CD8-positive, alpha-beta memory T cell (primary cell): ENCODE data around the gene INPP5A. TPM values are rescaled to one million over a fixed set of nuclear protein-coding genes. Genes with fewer than 3 reads are reported as not detected.

Experiments used
- CTCF ChIA-PET: fragments of 350-600 bp; sonication (Branson Sonifier 250); formaldehyde crosslinking; loops from one replicate; lab custom pipeline; 2021; ENCODE audit warnings: antibody characterized with exemption; lab: Charles Lee
- POLR2A ChIA-PET: fragments of 350-600 bp; sonication (Branson Sonifier 250); formaldehyde crosslinking; loops from one replicate; lab custom pipeline; 2021; ENCODE audit warnings: antibody characterized with exemption; lab: Charles Lee
- DNase-seq, 5 donors: peaks; one replicate each; pipeline versions ENCODE4 v3.0.0 to v3.0.0-alpha.2; 2020 to 2022; ENCODE audit warnings: mixed read lengths in 1 of 5
- H3K27ac ChIP-seq: one replicate; pipeline ENCODE4 v1.7.0; 2013; ENCODE audit warnings: low read depth, mild to moderate bottlenecking, low read length, moderate library complexity
- H3K27me3 ChIP-seq: 2 replicates; pipeline ENCODE4 v1.7.0; 2013; ENCODE audit warnings: low read length, mild to moderate bottlenecking; ENCODE audit not compliant: insufficient read depth, poor library complexity, severe bottlenecking
- H3K36me3 ChIP-seq: 2 replicates; pipeline ENCODE4 v1.7.0; 2013; ENCODE audit warnings: mild to moderate bottlenecking, low read length, moderate library complexity; ENCODE audit not compliant: insufficient read depth
- H3K4me1 ChIP-seq: 2 replicates; pipeline ENCODE4 v1.7.0; 2013; ENCODE audit warnings: mild to moderate bottlenecking, low read length, moderate library complexity; ENCODE audit not compliant: insufficient read depth
- H3K4me3 ChIP-seq: 2 replicates; pipeline ENCODE4 v1.7.0; 2013; ENCODE audit warnings: mild to moderate bottlenecking, low read length
- H3K9me3 ChIP-seq: 2 replicates; pipeline ENCODE4 v1.7.0; 2013; ENCODE audit warnings: mild to moderate bottlenecking, low read length
- H3K27ac Mint-ChIP-seq, 8 donors: one replicate each; pipeline ENCODE4 v1.8.0; 2020 to 2021; ENCODE audit warnings: mixed read lengths in 8 of 8, mild to moderate bottlenecking in 6 of 8, inconsistent platforms in 3 of 8, moderate library complexity in 3 of 8
- H3K27me3 Mint-ChIP-seq, 2 donors: one replicate each; pipeline ENCODE4 v1.8.0; 2020 to 2021; ENCODE audit warnings: mixed read lengths in 2 of 2, mild to moderate bottlenecking in 1 of 2, moderate library complexity in 1 of 2
- H3K36me3 Mint-ChIP-seq, 3 donors: one replicate each; pipeline ENCODE4 v1.8.0; 2020 to 2021; ENCODE audit warnings: mixed read lengths in 3 of 3, inconsistent platforms in 1 of 3, mild to moderate bottlenecking in 1 of 3
- H3K4me1 Mint-ChIP-seq, 3 donors: one replicate each; pipeline ENCODE4 v1.8.0; 2020 to 2021; ENCODE audit warnings: mixed read lengths in 3 of 3, inconsistent platforms in 1 of 3, mild to moderate bottlenecking in 1 of 3
- H3K4me3 Mint-ChIP-seq, 7 donors: one replicate each; pipeline ENCODE4 v1.8.0; 2020 to 2021; ENCODE audit warnings: mixed read lengths in 7 of 7, mild to moderate bottlenecking in 6 of 7, moderate library complexity in 4 of 7, inconsistent platforms in 2 of 7
- H3K9me3 Mint-ChIP-seq, 5 donors: one replicate each; pipeline ENCODE4 v1.8.0; 2020 to 2022; ENCODE audit warnings: mixed read lengths in 5 of 5, mild to moderate bottlenecking in 3 of 5, moderate library complexity in 2 of 5, inconsistent platforms in 1 of 5
- polyA plus RNA-seq: library from polyadenylated mRNA; unstranded; fragments of 300-500 nt; fragmentation: Illumina TruSeq; gene quantifications from one replicate; pipeline ENCODE4 v1.2.3, GENCODE V29; 2021
- total RNA-seq, 2 experiments: library from RNA; stranded (reverse); gene quantifications; one replicate each; pipeline ENCODE4 v1.2.3, GENCODE V29; 2021

INPP5A gene
- total and polyA plus RNA-seq, 3 experiments from 2014 or later = 1.1 to 6.1 (median 4.8) TPM

GRCh38 chr10:132640326-132641125 lies 102.9 kb downstream of the INPP5A start:
- Mint-ChIP-seq H3K27me3 (peaks cover 0 to 1% of the 10 kb centered on the region in 2 donors), H3K4me1 (peaks cover 6 to 15% (median 9%) of the 10 kb centered on the region in 3 donors), H3K9me3 (peaks cover 0 to 2% (median 0%) of the 10 kb centered on the region in 5 donors), H3K4me3 (no peak overlapping the region), H3K27ac (no peak overlapping the region), H3K36me3 (peaks cover 0 to 1% (median 0%) of the 10 kb centered on the region in 3 donors)
- no peaks in the 10 kb centered on the region for H3K36me3 ChIP-seq
- peaks cover 8% of the 10 kb centered on the region for H3K4me1 ChIP-seq
- H3K27me3 ChIP-seq = no peaks in the 10 kb centered on the region
- H3K27ac ChIP-seq = no peak overlapping the region
- no peak overlapping the region for H3K4me3 ChIP-seq
- CTCF ChIA-PET = interaction anchor here (3.1 kb wide), 1 partner anchor 14 kb away, joined by 10 read pairs; no protein-coding TSS in a partner anchor
- H3K9me3 ChIP-seq = no peaks in the 10 kb centered on the region
- POLR2A ChIA-PET = no interaction called here
- DNase-seq = no peak

GRCh38 chr10:132641401-132641800 lies 103.8 kb downstream of the INPP5A start:
- peaks cover 0 to 2% (median 0%) of the 10 kb centered on the region in 5 donors for H3K9me3 Mint-ChIP-seq
- no peaks in the 10 kb centered on the region for H3K27me3 ChIP-seq
- H3K36me3 Mint-ChIP-seq = peaks cover 0 to 3% (median 0%) of the 10 kb centered on the region in 3 donors
- H3K9me3 ChIP-seq = no peaks in the 10 kb centered on the region
- DNase-seq = no peak
- H3K4me1 Mint-ChIP-seq = peaks cover 6 to 15% (median 9%) of the 10 kb centered on the region in 3 donors
- no peak overlapping the region for H3K27ac ChIP-seq
- POLR2A ChIA-PET = no interaction called here
- H3K4me3 Mint-ChIP-seq = no peak overlapping the region
- H3K27me3 Mint-ChIP-seq = peaks cover 0 to 1% of the 10 kb centered on the region in 2 donors
- H3K36me3 ChIP-seq = no peaks in the 10 kb centered on the region
- CTCF ChIA-PET = interaction anchor here (3.1 kb wide), 1 partner anchor 14 kb away, joined by 10 read pairs; no protein-coding TSS in a partner anchor
- H3K4me3 ChIP-seq = no peak overlapping the region
- H3K27ac Mint-ChIP-seq = no peak overlapping the region
- peaks cover 8% of the 10 kb centered on the region for H3K4me1 ChIP-seq

DNA sequence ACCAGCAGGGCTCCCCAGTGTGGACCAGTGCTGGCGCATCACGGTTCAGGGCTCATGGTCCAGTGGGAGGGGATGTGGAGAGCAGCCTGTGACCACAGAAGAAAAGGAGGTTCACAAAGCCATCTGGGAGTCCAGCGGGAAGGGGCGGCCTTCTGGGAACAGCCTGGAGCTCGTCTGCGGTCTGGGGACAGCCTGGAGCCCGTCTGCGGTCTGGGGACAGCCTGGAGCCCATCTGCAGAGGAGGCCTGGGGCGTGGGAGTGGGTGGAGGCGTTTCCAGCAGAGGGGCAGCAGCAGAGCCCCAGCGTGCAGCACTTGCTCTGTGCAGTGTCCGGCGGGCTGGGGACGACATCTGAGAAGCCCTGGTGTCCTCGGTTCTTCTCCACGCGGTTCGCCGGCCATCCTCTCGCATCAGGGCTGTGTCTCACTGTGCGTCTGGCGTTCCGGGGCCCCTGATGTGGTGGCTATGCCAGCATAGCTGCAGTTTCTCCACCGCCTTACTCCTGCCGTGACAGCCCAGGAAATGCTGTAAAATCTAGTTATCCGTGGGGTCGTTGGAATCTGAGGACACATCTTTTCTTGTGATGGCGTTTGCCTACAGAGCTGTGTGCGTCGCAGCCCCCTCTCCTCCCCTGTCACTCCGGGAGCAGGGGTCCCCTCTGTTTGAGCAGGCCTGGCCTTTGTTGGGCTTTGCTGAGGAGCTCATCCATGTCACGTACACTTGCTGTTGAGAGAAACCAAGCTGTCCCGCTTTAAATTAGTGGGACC lies 104.6 kb downstream of the INPP5A start:
- ChIA-PET POLR2A (no interaction called here), CTCF (interaction anchor here (2.6 to 3.1 kb wide), 2 partner anchors 13 to 183 kb away, joined by 10 to 11 read pairs; no protein-coding TSS in a partner anchor)
- peaks cover 0 to 3% (median 0%) of the 10 kb centered on the region in 3 donors for H3K36me3 Mint-ChIP-seq
- H3K4me1 Mint-ChIP-seq = peaks cover 6 to 15% (median 9%) of the 10 kb centered on the region in 3 donors
- peaks cover 0 to 1% of the 10 kb centered on the region in 2 donors for H3K27me3 Mint-ChIP-seq
- no peaks in the 10 kb centered on the region for H3K9me3 ChIP-seq
- H3K4me3 Mint-ChIP-seq = no peak overlapping the region
- no peak for DNase-seq
- no peak overlapping the region for H3K27ac Mint-ChIP-seq
- H3K4me3 ChIP-seq = no peak overlapping the region
- H3K27me3 ChIP-seq = no peaks in the 10 kb centered on the region
- H3K9me3 Mint-ChIP-seq = peaks cover 0 to 2% (median 0%) of the 10 kb centered on the region in 5 donors
- H3K36me3 ChIP-seq = no peaks in the 10 kb centered on the region
- H3K4me1 ChIP-seq = peaks cover 8% of the 10 kb centered on the region
- H3K27ac ChIP-seq = no peak overlapping the region

GRCh38 chr10:132642732-132643008 lies 105.1 kb downstream of the INPP5A start:
- Histone ChIP-seq H3K27me3 (no peaks in the 10 kb centered on the region), H3K36me3 (no peaks in the 10 kb centered on the region), H3K4me1 (peaks cover 5% of the 10 kb centered on the region), H3K4me3 (no peak overlapping the region), H3K9me3 (no peaks in the 10 kb centered on the region), H3K27ac (no peak overlapping the region)
- peaks cover 0 to 6% (median 3%) of the 10 kb centered on the region in 3 donors for H3K36me3 Mint-ChIP-seq
- H3K27ac Mint-ChIP-seq = no peak overlapping the region
- DNase-seq = no peak
- CTCF ChIA-PET = interaction anchor here (2.6 to 3.1 kb wide), 2 partner anchors 12 to 184 kb away, joined by 10 to 11 read pairs; no protein-coding TSS in a partner anchor
- peaks cover 0 to 2% (median 0%) of the 10 kb centered on the region in 5 donors for H3K9me3 Mint-ChIP-seq
- H3K27me3 Mint-ChIP-seq = peaks cover 0 to 1% of the 10 kb centered on the region in 2 donors
- no peak overlapping the region for H3K4me3 Mint-ChIP-seq
- H3K4me1 Mint-ChIP-seq = peaks cover 3 to 12% (median 6%) of the 10 kb centered on the region in 3 donors
- POLR2A ChIA-PET = no interaction called here

DNA sequence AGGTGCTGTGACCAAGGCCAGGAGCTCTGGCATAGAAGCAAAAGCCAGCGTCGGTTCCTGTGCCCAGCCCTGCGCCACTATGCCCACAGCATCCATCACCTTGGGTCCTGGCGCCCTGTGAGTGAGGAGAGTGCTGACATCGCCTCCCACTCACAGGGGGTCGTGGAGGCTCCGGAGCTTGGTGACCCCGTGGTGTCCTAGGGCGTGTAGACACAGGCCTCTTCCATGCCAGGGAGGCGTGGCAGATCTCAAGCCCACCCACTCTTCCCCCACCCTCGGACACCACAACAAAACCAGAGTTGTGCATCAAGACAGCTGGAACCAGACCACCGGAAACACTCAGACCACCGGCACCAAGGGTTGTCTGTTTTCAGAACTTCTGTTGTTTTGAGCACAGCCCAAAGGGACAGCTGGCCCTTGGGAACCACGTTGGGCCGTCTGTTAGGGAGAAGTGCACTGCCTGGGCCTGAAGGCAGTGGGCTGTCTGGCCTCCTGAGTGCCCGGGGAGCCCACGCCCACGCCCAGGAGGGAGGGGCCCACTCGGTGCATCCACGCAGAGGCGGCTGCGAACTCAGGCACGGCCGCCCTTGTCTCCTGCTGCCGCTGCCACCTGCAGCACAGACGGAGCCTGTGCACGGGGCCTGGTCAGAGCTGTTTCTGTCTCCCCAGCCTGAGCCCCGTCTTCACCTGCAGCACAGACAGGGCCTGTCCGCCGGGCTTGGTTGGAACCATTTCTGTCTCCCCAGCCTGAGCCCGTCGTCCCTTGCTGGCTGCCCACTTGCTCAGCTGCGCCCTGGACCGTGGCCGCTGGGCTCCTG lies 106.3 kb downstream of the INPP5A start:
- no peaks in the 10 kb centered on the region for H3K9me3 ChIP-seq
- CTCF ChIA-PET = interaction anchor here (2.6 to 3.1 kb wide), 2 partner anchors 11 to 185 kb away, joined by 10 to 11 read pairs; no protein-coding TSS in a partner anchor
- peaks cover 0 to 2% (median 0%) of the 10 kb centered on the region in 5 donors for H3K9me3 Mint-ChIP-seq

GRCh38 chr10:132644527-132645246 lies 107.1 kb downstream of the INPP5A start:
- no peaks in the 10 kb centered on the region for H3K36me3 ChIP-seq
- no peaks in the 10 kb centered on the region for H3K9me3 ChIP-seq
- Mint-ChIP-seq H3K27ac (peak overlapping the region in 1 of 8 donors; percentile 50), H3K4me3 (no peak overlapping the region), H3K9me3 (peaks cover 0 to 2% (median 0%) of the 10 kb centered on the region in 5 donors), H3K27me3 (peaks cover 0 to 1% of the 10 kb centered on the region in 2 donors), H3K4me1 (peaks cover 0 to 6% (median 1%) of the 10 kb centered on the region in 3 donors), H3K36me3 (peaks cover 0 to 10% (median 5%) of the 10 kb centered on the region in 3 donors)
- no peaks in the 10 kb centered on the region for H3K27me3 ChIP-seq
- H3K4me3 ChIP-seq = no peak overlapping the region
- no peaks in the 10 kb centered on the region for H3K4me1 ChIP-seq
- DNase-seq = no peak
- POLR2A ChIA-PET = no interaction called here
- CTCF ChIA-PET = interaction anchor here (2.6 kb wide), 1 partner anchor 186 kb away, joined by 11 read pairs; no protein-coding TSS in a partner anchor
- no peak overlapping the region for H3K27ac ChIP-seq

More for the DNA sequence above, 106.3 kb downstream of the INPP5A start:
- Mint-ChIP-seq H3K4me1 (peaks cover 0 to 6% (median 1%) of the 10 kb centered on the region in 3 donors), H3K27me3 (peaks cover 0 to 1% of the 10 kb centered on the region in 2 donors), H3K27ac (no peak overlapping the region), H3K4me3 (no peak overlapping the region), H3K36me3 (peaks cover 0 to 10% (median 3%) of the 10 kb centered on the region in 3 donors)
- Histone ChIP-seq H3K36me3 (no peaks in the 10 kb centered on the region), H3K4me3 (no peak overlapping the region), H3K27me3 (no peaks in the 10 kb centered on the region), H3K27ac (no peak overlapping the region), H3K4me1 (no peaks in the 10 kb centered on the region)
- no peak for DNase-seq
- POLR2A ChIA-PET = no interaction called here

GRCh38 chr10:132645247-132645530 lies 107.6 kb downstream of the INPP5A start:
- Histone ChIP-seq H3K36me3 (no peaks in the 10 kb centered on the region), H3K9me3 (no peaks in the 10 kb centered on the region), H3K27ac (no peak overlapping the region), H3K4me1 (no peaks in the 10 kb centered on the region), H3K4me3 (no peak overlapping the region), H3K27me3 (no peaks in the 10 kb centered on the region)
- Mint-ChIP-seq H3K4me3 (no peak overlapping the region), H3K9me3 (peaks cover 0 to 2% (median 0%) of the 10 kb centered on the region in 5 donors), H3K36me3 (peaks cover 0 to 11% (median 5%) of the 10 kb centered on the region in 3 donors), H3K27ac (no peak overlapping the region), H3K27me3 (peaks cover 0 to 1% of the 10 kb centered on the region in 2 donors), H3K4me1 (peaks cover 0 to 6% (median 0%) of the 10 kb centered on the region in 3 donors)
- ChIA-PET POLR2A (no interaction called here), CTCF (no interaction called here)
- no peak for DNase-seq
